ENCODE data around the gene DNTT. TPM values are rescaled to one million over a fixed set of nuclear protein-coding genes. Genes with fewer than 3 reads are reported as not detected.

The DNTT gene
- total and polyA plus RNA-seq, 2 of the 13 experiments (the other 11 are each of a cell fraction or from before 2014, with no cell fraction given): not detected

DNA sequence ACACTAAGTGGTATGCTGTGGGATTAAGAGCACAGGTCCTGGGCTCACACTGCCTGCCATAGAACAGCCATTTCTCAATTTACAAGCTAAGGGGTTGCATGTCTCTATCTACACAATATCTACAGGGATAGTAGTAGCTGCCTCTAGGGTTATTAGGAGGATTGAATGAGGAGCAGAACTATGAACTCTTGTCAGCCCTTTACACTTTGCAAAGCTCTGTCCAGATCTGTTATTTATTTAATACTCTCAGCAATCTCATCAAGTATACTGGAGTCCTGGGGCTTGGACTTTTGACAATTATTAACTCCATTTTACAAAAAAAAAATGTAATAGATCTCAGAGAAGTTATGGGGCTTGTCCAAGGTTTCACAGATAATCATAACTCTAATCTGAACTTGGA is 47.8 kb downstream of the DNTT start:
- FAIRE-seq (no peak), DNase-seq (ENCODE audit: low spot score) (no peak), ATAC-seq (no peak)
- peaks cover 0 to 7% of the 10 kb centered on the region in 2 experiments; a peak in 1 of 5 replicates for H3K27me3 ChIP-seq (ENCODE audit: control insufficient read depth in 1 of 2, insufficient read depth in 2 of 2, low read length in 2 of 2)
- no peak overlapping the region for H2AFZ ChIP-seq (ENCODE audit: low read length)
- no peak overlapping the region for H3K4me2 ChIP-seq (ENCODE audit: low read depth, low read length)
- intact Hi-C loops (cut with micrococcal nuclease; ENCODE audit: unreplicated experiment): no loop called here
- no peaks in the 10 kb centered on the region for H3K36me3 ChIP-seq (replicated peaks in 1 of 2; ENCODE audit: control insufficient read depth in 1 of 2, insufficient read depth in 2 of 2, low read length in 2 of 2)
- TF ChIP-seq NR2F2 (IDR thresholded peaks at IDR 0.05; ENCODE audit: borderline replicate concordance, low read depth) (no peak), ISL2 (CRISPR knock-in tag; IDR thresholded peaks at IDR 0.05) (no peak), ZNF263 (CRISPR knock-in tag; IDR thresholded peaks at IDR 0.05) (no peak), DNMT3B (CRISPR knock-in tag; conservative IDR thresholded peaks at IDR 0.05) (no peak), SOX13 (IDR thresholded peaks at IDR 0.05) (no peak), SOX13 (CRISPR knock-in tag; conservative IDR thresholded peaks at IDR 0.05 in 1 of 2, IDR thresholded peaks at IDR 0.05 in 1 of 2) (no peak), BRCA1 (CRISPR knock-in tag; IDR thresholded peaks at IDR 0.05) (no peak), SAFB2 (CRISPR knock-in tag; IDR thresholded peaks at IDR 0.05; ENCODE audit: borderline replicate concordance, low read depth) (no peak), SMAD1 (CRISPR knock-in tag; IDR thresholded peaks at IDR 0.05; ENCODE audit: borderline replicate concordance, low read depth) (no peak), ZIK1 (CRISPR knock-in tag; IDR thresholded peaks at IDR 0.05; ENCODE audit: borderline replicate concordance, low read depth) (no peak), PHF8 (CRISPR knock-in tag; IDR thresholded peaks at IDR 0.05) (no peak), TCF7 (IDR thresholded peaks at IDR 0.05; ENCODE audit: low read depth) (no peak), MATR3 (CRISPR knock-in tag; IDR thresholded peaks at IDR 0.05) (no peak), ZNF282 (IDR thresholded peaks at IDR 0.05; ENCODE audit: partially characterized antibody) (no peak), ZNF766 (CRISPR knock-in tag; IDR thresholded peaks at IDR 0.05; ENCODE audit: borderline replicate concordance) (no peak)
- TF ChIP-seq, protein P1, sequence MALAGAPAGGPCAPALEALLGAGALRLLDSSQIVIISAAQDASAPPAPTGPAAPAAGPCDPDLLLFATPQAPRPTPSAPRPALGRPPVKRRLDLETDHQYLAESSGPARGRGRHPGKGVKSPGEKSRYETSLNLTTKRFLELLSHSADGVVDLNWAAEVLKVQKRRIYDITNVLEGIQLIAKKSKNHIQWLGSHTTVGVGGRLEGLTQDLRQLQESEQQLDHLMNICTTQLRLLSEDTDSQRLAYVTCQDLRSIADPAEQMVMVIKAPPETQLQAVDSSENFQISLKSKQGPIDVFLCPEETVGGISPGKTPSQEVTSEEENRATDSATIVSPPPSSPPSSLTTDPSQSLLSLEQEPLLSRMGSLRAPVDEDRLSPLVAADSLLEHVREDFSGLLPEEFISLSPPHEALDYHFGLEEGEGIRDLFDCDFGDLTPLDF (CRISPR knock-in tag; IDR thresholded peaks at IDR 0.05): no peak
- H3K79me2 ChIP-seq (ENCODE audit: insufficient read depth, low read length): no peaks in the 10 kb centered on the region
- in situ Hi-C loops (cut with HindIII; ENCODE audit: extremely low pct_ligation_motif_present, low pct_unique_long_range_greater_than_20kb): no loop called here
- H3K9me3 ChIP-seq (ENCODE audit: low read length): no peaks in the 10 kb centered on the region
- H4K20me1 ChIP-seq (ENCODE audit: insufficient read depth, low read length): no peaks in the 10 kb centered on the region
- POLR2A ChIA-PET: no interaction called here
- CTCF ChIA-PET (ENCODE audit: low intra/inter-chr PET ratio, low total read pairs): no interaction called here
- H3K27ac ChIP-seq (ENCODE audit: extremely low read length, insufficient read depth, low read length): no peak overlapping the region
- H3K9ac ChIP-seq (ENCODE audit: insufficient read depth, low read depth, low read length): no peak overlapping the region
- BruUV-seq (replicated peaks): no TSS peak
- H3K4me3 ChIP-seq (replicated peaks in 1 of 3; ENCODE audit: insufficient read depth in 1 of 3, low read depth in 2 of 3, low read length in 3 of 3): no peak overlapping the region
- H3K4me1 ChIP-seq (ENCODE audit: insufficient read depth, low read length): no peaks in the 10 kb centered on the region
